ENCODE measurements around the gene C2CD4C. TPM values are rescaled to one million over a fixed set of nuclear protein-coding genes. Genes with fewer than 3 reads are reported as not detected.
A peak's percentile ranks its signal among the peaks of the same experiment; 100 is the strongest.

Gene C2CD4C
- total RNA-seq, 1 donor from 2014 or later = 1.1 TPM

- Mint-ChIP-seq H3K4me1 (ENCODE audit: low read depth) (no peaks in the 10 kb centered on the region), H3K27me3 (ENCODE audit: low read depth) (peaks cover 11% of the 10 kb centered on the region), H3K36me3 (ENCODE audit: low read depth) (no peaks in the 10 kb centered on the region), H3K4me3 (ENCODE audit: unreplicated experiment) (no peak overlapping the region), H3K9me3 (ENCODE audit: low read depth) (no peaks in the 10 kb centered on the region), H3K27ac (ENCODE audit: unreplicated experiment) (no peak overlapping the region)
- no peak for TF ChIP-seq CTCF (IDR thresholded peaks at IDR 0.05)
- DNase-seq (ENCODE audit: low spot score) = peak; percentile 75
These were observed 7.0 kb downstream of the C2CD4C start for GRCh38 chr19:401866-402511.

- Mint-ChIP-seq H3K4me1 (ENCODE audit: low read depth) (no peaks in the 10 kb centered on the region), H3K4me3 (ENCODE audit: unreplicated experiment) (no peak overlapping the region), H3K27ac (ENCODE audit: unreplicated experiment) (no peak overlapping the region), H3K9me3 (ENCODE audit: low read depth) (no peaks in the 10 kb centered on the region), H3K36me3 (ENCODE audit: low read depth) (no peaks in the 10 kb centered on the region), H3K27me3 (ENCODE audit: low read depth) (peaks cover 11% of the 10 kb centered on the region)
- no peak for TF ChIP-seq CTCF (IDR thresholded peaks at IDR 0.05)
- DNase-seq (ENCODE audit: low spot score) = peak; percentile 80
These were observed 7.7 kb downstream of the C2CD4C start for GRCh38 chr19:400976-401865.

GRCh38 chr19:399370-399769 lies 9.6 kb downstream of the C2CD4C start:
- no peak overlapping the region for H3K27ac Mint-ChIP-seq (ENCODE audit: unreplicated experiment)
- no peak overlapping the region for H3K4me3 Mint-ChIP-seq (ENCODE audit: unreplicated experiment)
- peaks cover 4% of the 10 kb centered on the region for H3K9me3 Mint-ChIP-seq (ENCODE audit: low read depth)
- no peaks in the 10 kb centered on the region for H3K4me1 Mint-ChIP-seq (ENCODE audit: low read depth)
- peak; percentile 70 for DNase-seq (ENCODE audit: low spot score)
- no peak for TF ChIP-seq CTCF (IDR thresholded peaks at IDR 0.05)
- peaks cover 11% of the 10 kb centered on the region for H3K27me3 Mint-ChIP-seq (ENCODE audit: low read depth)
- H3K36me3 Mint-ChIP-seq (ENCODE audit: low read depth) = no peaks in the 10 kb centered on the region

GRCh38 chr19:398719-399118 lies 10.2 kb downstream of the C2CD4C start:
- H3K9me3 Mint-ChIP-seq (ENCODE audit: low read depth) = peaks cover 4% of the 10 kb centered on the region
- no peak overlapping the region for H3K4me3 Mint-ChIP-seq (ENCODE audit: unreplicated experiment)
- no peak overlapping the region for H3K27ac Mint-ChIP-seq (ENCODE audit: unreplicated experiment)
- peaks cover 11% of the 10 kb centered on the region for H3K27me3 Mint-ChIP-seq (ENCODE audit: low read depth)
- TF ChIP-seq CTCF (IDR thresholded peaks at IDR 0.05) = no peak
- H3K4me1 Mint-ChIP-seq (ENCODE audit: low read depth) = no peaks in the 10 kb centered on the region
- DNase-seq (ENCODE audit: low spot score) = peak; percentile 80
- H3K36me3 Mint-ChIP-seq (ENCODE audit: low read depth) = no peaks in the 10 kb centered on the region

- no peaks in the 10 kb centered on the region for H3K4me1 Mint-ChIP-seq (ENCODE audit: low read depth)
- TF ChIP-seq CTCF (IDR thresholded peaks at IDR 0.05) = no peak
- H3K4me3 Mint-ChIP-seq (ENCODE audit: unreplicated experiment) = no peak overlapping the region
- peak; percentile 60 for DNase-seq (ENCODE audit: low spot score)
- peaks cover 4% of the 10 kb centered on the region for H3K9me3 Mint-ChIP-seq (ENCODE audit: low read depth)
- no peaks in the 10 kb centered on the region for H3K36me3 Mint-ChIP-seq (ENCODE audit: low read depth)
- no peak overlapping the region for H3K27ac Mint-ChIP-seq (ENCODE audit: unreplicated experiment)
- H3K27me3 Mint-ChIP-seq (ENCODE audit: low read depth) = peaks cover 8% of the 10 kb centered on the region
These were observed 10.8 kb downstream of the C2CD4C start for GRCh38 chr19:397941-398706.

Data from chondrocyte (in vitro differentiated cells).